Ureter (tissue), 1 donor: ENCODE data around the gene ATP8A2. TPM values are rescaled to one million over a fixed set of nuclear protein-coding genes. Genes with fewer than 3 reads are reported as not detected.

Source experiments
- DNase-seq: peaks from one replicate; pipeline ENCODE4 v3.0.0-alpha.2; 2020; ENCODE audit warnings: low spot score
- total RNA-seq: library from RNA; stranded (reverse); gene quantifications from one replicate; pipeline ENCODE4 v1.2.4, GENCODE V29; 2023
- donor health status: DM: yes; HTN: yes; CAD: no.

Gene ATP8A2
- total RNA-seq, 1 donor from 2014 or later, result 0.13 TPM

DNA sequence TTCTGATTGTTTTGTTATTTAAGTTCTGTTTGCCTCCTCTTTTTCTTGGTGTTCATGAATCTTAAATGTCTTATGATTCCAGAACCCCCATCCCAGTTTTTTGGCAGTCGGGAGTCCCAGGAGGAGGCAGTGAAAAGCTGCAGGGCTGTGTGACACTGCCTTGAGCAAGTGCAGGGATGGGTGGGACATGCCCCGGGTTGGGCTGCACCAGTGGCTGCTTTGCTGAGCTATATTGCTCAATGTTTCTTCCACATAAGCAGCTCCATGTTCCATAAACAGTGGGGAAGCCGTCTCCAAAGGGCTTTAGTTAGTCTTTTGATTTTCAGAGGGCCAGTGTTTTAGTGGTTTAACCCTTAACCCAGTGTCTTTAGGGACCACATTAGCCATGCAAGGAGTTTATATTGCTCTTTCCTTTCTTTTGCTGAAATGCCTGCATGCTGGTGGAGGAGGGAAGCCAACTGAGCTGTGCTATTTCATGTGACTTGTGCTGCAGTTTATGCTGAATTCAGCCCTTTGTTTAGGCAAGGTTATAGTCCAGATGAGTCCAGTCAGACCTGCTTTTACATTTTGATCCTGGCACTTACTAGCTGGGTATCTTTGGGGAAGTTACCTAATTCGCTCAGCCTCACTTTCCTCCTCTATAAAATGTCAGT, 13.1 kb downstream of the ATP8A2 start:
- no peak for DNase-seq

DNA sequence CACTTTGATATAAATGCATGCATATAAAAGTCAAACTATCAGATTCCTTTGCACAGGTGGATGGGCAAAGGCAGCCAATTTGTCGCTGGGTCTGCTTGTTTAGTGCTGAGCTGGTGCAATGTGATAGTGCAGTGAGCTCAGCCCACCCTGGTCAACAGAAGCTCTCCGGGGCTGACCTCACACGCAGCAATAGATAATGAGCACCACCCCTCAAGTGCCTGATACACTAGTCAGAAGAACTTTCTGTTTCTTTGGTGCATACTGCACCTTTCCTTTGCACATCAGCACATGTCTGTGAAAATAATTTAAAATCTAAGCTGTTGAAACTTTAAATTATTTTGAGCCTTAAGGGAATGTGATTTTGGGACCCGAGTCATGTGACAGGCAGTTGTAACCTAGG, 20.2 kb downstream of the ATP8A2 start:
- DNase-seq, result no peak

DNA sequence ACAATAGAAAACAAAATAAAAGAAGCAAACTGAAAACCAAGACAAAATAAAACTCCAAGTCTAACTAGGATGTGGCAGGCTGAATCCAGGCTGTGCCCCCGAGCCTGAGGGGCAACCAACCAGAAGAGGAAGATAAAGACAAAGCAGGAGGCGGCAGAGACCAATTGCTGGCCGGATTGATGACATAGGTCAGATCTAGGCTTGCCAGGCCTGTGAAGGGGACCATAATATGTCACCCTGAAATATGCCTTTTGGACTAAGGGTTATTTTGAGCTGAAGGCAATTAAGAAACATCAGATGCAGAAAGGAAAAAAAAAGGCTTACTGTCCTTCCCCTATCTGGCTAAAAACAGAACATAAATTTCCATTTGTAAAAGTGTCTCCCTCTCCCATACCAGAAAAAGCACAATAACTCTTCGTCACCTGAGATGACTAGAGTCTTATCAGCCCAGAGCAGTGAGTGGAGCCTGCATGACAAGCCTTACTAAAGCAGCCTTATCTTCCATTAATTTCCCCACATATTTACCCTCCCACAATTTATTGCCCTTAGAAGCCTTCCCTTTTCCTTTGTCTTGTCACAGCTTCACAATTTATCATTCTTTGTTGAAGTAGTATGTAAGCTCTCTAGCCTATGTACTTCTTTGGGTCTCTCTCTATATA, 22.8 kb downstream of the ATP8A2 start:
- no peak for DNase-seq

DNA sequence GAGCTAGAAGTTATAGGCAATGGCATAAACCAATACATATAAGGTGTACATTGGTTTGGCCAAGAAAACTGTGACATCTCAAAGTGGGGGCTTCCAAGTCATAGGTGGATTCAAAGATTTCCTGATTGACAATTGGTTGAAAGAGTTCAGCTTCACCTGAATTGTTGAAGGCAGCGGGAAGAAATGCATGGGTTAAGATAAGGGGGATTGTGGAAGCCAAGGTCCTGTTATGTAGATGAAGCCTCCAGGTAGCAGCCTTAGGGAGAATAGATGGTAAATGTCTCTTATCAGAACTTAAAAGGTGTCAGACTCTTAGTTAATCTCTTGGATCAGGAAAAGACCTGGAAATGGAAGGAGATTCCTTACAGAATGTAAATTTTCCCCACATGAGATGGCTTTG, 26.0 kb downstream of the ATP8A2 start:
- DNase-seq, result no peak

DNA sequence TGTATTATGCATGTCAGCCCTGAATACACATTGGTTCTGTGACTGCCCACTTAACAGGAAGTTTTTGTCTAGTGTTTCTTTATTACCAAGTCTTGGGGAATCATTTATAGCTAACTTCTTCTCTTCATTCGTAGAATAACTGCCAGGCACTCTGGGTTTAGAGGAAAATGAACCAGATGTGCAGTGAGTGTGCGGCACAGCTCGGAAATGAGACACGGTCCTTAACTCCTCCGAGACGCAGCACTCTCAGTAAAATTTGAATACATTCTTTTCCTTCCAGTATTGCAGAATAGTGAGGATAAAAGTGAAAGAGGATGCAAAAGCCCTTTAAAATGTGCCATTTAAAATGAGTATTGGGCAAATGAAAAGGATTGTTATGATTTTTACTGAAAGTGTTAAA, 29.2 kb downstream of the ATP8A2 start:
- DNase-seq, result no peak

DNA sequence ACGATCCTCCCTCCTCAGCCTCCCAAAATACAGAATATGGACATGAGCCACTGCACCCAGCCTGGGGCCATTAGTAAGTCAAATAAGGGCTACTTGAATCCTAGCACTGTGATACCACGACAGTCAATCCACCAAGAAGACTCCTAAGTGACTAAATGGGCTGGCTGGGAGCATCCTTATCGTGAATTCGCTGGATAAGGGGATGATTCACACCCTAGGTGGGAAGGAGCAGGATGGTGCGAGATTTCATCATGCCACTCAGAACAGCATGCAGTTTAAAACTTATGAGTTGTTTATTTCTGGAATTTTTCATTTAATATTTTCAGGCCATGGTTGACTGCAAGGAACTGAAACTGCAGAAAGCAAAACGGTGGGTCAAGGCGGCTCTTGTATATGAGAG, 30.2 kb downstream of the ATP8A2 start:
- no peak for DNase-seq

DNA sequence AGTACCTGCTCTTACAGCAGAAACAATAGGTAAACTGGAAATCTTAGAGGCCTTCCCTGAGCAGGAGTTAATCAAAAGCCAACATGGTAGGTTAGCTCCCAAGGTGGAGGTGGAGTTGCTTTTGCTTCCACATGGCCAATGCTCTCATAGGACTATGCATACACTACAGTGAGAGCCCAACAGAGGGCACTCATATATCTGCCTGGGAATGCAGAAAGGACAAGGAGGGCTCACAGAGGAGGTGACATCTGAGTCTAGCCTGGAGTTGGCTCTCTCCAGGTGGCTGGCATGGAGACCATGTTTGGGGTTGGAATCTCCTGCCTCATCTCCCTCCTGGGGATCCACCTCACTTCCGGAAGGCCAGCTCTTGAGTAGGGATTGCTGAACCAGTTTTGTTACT, 34.6 kb downstream of the ATP8A2 start:
- no peak for DNase-seq

DNA sequence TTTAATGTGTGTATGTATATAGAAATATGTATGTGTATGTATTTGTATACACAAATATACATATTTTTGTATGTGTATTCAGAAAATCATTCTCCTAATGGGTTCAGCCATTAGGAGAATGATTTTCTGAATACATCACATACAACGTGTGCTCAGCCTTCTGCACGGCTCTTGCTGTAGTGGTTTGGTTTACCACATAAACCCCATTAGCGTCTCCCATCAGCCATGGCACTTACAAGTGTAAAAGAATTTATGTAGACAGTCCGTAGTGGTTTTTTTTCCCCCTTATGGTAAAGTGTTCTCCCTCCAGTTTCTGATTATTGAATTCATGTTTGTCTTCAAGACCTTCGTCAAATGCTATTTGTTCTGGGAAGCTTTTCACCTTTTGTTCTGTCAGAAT, 38.2 kb downstream of the ATP8A2 start:
- no peak for DNase-seq

DNA sequence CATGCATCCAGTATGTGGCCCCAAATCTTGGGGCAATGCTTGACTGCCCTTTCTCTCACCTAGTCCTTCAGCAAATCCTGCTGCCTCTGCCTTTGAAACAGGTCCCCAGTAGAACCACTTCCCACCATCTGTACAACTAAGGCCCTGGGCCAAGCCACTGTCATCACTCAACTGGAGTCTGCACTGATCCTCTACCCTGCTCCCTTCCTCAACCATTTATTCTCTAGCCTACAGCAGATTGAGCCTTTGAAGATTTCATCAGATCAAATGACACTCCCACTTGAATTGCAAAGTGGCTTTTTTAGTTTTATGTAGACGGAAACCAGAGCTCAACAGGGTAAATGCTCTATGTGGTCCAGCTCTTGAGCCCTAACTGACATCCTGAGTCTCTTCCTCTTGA, 43.5 kb downstream of the ATP8A2 start:
- DNase-seq, result no peak

DNA sequence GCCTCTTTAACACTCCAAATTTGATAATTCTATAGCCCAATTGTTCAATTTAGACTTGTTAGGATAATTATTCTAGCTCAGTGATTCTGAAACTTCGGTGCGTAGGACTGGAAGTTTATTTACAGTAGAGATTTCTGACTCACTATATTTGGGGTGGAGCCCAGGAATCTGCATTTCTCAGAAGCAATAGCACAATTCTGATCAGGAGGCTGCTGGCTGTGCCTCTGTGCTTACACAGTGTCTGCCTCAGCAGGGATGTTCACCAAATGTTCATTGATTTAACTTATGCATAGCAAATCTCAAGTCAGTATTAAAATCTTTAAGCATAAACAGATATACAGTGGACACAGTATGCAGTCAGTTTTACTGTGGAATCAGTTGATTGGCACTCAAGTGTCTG, 45.8 kb downstream of the ATP8A2 start:
- no peak for DNase-seq

DNA sequence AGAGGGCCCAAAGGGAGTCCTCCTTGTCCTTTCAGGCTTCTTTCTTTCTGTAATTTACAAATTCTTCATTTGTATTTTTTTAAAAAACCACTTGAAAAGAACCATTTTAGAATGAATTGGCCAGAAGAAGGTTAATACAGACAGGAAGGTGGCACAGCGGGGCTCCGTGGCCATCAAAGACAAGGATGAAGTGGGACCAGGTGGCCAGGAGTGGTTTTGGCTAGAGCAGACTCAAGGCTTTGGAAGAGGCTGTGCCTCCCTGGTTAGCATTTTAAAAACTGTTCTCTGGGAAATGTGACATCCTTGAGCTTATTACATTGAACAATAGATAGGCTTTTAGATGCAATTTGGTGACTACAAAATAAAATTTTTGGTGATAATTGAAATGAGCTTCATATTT, 48.4 kb downstream of the ATP8A2 start:
- no peak for DNase-seq

DNA sequence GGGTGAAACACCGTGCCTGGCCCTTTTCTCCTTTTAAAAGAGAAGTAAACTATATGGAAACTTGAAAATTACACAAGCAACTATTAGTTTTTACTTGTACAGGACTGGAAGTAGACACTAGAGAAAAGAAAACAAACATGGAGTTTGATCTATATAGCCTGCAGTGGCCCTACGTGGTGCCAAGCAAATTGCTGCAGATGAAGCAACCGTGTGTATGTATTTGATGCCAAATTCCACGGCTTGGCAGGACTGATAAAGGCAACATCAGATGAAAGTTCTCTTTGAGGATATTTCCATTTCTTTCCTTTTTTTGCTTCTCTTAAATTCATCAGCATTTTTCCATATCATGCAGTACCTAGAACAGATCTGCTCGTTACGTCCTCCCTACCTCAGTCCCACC, 49.8 kb downstream of the ATP8A2 start:
- no peak for DNase-seq

DNA sequence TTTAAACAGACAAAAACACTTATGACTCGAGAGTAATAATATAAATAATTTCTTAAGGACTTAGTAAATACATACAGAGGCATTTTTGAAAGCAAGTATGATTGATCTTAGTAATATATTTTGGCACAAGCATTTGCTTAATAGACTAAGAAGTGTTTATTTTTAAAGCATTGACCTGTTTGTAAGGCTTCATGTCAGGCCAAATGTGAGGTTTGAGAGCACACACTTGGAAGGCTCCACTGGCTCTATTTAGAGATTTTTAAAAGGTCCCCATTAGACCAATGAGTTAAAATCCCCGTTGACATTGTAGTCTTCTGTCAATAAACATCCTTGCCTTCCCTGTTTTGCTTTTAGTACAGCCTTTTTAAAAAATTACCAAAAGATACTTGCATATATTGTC, 50.4 kb downstream of the ATP8A2 start:
- DNase-seq, result no peak

DNA sequence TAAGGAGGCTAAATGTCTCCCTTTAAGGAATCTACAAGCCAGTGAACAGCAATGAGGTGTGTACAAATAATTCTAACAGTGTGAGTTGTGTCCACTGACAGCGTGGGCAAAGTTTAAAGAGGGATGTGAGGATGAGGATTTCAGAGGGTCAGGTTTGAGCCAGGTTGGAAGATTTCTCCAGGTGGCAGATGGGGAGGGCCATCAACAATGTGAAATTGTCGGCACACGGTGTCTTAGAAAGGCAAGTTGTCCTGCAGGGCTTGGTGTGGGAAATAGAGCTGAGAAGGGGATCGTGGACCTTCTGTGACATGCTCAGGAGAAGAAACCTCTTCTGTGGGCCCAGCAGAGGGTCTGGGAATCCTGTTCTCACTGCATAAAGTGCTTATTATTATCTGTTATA, 52.1 kb downstream of the ATP8A2 start:
- DNase-seq, result no peak

DNA sequence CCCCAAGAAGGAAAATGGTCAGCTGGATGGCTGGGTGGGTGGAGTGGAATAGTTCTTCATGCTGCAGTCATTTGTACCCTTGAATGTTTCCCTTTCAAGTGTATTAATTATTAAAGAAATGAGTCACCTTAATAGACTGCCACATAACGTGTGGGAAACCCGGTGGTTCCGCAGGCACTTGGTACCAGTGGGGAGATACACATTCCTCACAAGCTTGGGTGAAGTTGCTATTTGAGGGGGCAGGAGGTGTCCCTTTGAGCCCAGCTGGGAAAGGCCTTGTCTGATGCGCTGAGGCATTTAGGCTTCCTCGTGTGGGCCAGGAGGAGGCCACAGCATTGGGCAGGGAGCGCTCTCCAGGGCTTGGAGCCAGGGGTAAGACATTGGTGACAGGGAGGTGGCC, 57.7 kb downstream of the ATP8A2 start:
- no peak for DNase-seq

DNA sequence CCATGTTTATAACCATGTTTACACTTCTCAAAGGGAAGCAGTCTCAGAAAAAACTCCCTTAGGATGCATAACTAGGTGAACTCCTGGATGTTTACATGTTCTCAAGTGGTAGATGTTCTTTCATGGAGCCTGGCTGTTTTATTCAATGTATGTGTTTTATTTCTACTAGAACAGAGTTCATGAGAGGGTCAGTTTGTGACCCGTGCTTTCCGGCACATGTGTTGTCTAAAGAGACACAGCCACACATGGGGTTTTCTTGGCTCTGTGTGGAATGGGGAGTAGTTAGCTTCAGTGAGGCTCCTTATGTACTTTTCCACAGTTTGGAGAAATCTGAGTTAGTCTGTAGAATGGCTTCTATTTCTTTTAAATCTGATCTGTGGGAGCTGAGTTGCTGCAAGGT, 60.9 kb downstream of the ATP8A2 start:
- no peak for DNase-seq

DNA sequence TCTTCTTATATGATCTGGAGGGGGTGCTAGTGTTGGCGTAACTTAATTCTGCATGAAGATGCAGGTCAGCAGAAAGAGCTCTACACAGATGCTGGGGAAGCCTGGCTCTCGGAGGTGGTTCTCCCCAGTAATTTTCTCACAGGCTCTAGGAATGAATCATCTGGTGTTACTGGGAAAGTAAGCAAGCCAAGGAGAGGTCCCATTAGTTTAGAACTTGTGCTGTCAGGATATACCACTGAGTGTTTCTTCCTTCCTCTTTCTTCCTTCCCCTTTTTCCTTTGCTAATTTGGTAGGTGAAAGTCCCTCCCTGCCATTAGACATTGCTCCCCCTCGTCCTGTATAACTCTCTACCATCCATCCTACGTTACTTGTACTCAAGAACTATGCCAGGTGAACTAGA, 68.3 kb downstream of the ATP8A2 start:
- DNase-seq, result no peak

DNA sequence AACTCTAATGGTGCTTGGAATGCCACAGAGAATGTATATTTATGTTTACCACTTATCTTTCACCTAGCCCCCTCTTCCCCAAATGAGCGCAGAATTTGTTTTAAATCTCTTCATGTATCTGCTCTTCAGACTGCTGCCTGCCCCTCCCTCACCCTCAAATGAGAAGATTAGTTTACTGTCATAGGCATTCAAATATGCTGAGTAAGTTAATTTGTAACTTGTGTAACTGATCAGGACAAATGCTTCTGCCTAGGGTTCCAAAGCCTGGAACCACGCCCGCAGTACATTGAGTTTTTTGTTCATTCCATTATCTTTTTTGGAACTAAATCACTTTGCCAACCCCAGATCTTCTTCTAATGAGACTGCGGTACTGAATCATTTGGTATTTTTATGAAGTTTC, 74.5 kb downstream of the ATP8A2 start:
- no peak for DNase-seq

DNA sequence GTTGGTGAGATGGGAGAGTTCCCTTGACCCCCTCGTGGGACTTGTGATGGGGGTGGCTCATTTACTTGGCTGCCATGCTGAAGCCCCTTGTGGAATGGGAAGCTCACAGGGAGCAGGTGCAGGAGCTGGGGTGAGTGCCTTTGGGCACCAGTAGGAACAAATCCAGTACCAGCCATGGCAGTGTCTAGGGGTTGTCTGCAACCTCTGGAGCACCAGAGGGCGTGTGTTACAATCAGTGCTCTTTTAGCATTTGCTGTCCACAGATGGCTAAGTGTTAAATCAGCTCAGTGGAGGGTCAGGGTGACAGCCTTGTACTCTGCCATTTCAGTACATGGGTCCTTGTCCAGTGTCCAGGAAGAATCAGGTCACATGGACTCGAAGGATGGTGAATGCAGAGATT, 75.6 kb downstream of the ATP8A2 start:
- no peak for DNase-seq

DNA sequence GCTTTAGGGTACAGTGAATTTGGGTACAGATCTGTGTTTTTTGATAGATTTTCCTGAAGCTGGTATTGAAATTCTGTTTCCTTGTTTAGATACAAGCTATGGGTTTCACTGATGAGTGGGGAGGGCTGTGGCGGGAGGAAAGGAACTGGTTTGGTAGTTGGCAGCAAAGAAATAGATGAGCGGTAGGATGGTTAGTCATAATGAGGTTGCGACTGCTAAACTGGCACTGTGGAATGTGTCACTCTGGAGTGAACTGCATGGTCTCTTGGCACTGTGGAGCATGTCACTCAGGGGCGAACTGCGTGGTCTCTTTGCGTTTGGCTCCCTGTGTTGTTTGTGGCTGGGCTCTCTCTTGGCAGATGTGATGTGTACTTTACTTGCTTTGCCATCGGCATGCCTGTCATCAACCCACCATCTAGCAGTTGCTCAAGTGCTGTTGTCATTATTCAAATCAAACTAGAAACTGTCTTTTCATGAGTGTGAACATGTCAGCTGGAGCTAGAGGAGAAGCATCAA, 82.1 kb downstream of the ATP8A2 start:
- DNase-seq, result no peak

DNA sequence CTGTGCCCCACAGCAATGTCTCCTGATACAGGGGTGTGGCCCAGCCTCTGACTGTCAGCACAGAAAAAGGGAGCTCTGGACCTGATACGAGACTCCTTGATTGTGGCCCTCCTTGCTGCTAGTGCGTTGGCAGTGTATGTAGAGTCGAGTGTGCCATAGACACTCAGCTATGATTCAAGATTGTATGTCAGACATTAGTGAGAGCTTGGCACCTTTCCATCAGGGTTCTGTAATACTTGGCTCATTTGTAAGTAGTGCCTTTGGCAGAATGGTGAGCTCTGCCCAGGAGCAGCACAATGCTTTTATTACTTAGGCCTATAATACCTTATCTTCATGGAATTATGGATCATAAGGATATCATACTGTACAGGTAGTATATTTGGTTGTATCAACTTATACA, 83.4 kb downstream of the ATP8A2 start:
- no peak for DNase-seq

DNA sequence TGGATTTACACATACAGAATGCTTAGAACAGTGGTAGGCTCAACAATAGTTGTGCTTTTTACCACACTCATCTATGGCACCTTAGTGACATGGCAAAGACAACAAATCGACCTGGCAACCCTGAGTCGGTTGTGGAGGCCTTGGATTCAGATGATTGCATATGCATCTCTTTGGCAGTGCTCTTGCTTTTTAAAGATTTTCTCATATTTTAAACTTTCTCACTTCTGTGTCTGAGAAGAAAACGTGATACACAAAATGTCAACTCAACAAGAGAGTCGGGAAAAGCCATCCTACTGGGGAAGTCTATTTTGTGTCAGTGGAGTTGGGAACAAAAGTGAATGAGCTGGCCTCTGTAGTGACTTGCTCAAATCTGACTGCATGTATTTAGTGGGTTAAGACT, 85.8 kb downstream of the ATP8A2 start:
- no peak for DNase-seq

DNA sequence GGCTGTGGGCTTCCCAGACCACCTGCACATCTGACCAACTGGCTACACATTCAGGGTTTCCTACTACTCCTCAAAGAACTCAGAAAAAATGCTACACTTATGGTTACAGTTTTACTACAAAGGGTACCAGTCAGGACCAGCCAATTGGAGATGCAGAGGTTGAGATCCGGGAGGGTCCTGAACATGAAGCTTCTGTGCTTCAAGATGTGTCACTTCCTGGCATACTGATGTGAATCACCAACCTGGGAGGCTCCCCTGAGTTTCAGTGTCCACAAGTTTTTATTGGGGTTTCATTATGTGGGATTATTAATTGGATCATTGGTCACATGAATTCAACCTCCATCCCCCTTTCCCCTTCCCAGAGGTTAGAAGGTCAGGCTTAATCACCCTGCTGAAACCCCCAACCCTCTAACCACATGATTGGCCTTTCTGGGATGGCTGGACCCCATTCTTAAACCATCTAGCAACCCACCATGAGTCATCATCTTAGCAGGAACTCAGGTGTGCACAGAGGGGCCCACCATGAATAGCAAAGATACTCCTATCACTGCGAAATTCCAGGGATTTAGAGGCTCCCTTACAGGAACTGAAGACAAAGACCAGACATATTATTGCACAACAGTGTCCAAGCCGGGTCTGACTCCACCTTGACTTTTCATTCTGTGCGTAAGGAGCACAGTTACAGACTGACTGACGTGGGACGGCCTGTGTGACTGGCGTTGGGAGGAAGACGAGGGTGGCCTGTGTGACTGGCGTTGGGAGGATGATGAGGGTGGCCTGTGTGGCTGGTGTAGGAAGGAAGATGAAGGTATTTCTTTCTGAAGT, 90.7 kb downstream of the ATP8A2 start:
- DNase-seq, result no peak
